Measurements from ENCODE around the gene HSPA12A.

Gene HSPA12A

DNA sequence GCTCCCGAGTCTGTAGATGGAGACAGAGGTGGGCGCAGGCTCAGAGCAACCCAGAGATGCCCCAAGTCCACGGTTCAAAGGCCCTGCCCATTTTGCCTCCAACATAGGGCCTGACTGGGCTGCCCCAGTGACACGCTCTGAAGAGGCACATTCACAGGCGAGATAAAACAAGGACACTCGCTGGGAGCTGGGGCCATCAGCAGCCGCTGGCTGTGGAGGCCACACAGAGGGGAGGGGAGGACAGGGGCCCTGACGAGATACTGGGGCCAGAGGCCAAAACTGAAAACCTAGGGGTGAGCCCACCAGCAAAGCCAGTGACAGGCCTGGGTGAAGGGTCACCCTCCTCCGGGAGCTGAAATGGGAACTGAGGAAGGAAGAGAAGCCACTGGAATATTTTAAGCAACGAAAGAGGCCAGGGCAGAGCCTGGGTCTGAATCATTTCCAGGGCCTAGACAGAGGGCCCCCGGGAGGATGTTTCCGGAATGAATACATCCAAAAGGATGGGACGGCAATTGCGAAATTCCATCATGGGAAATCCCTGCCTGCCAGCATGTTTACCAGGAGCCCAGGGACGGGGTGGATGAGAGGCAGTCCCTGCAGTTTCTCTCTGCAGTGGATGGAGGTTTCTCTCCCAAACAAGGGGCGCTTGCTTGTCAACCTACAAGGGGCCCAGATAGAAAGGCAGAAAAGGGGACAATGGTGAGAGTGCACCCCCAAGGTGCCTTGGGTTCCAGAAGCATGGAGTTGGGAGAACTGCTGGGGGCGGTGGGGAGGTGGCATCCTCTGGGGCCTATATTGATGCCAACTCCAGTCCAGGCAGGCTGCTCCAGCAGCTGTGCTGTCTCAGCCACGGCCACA is 29.0 kb upstream of the HSPA12A start:
- DNase-seq = no peak

DNA sequence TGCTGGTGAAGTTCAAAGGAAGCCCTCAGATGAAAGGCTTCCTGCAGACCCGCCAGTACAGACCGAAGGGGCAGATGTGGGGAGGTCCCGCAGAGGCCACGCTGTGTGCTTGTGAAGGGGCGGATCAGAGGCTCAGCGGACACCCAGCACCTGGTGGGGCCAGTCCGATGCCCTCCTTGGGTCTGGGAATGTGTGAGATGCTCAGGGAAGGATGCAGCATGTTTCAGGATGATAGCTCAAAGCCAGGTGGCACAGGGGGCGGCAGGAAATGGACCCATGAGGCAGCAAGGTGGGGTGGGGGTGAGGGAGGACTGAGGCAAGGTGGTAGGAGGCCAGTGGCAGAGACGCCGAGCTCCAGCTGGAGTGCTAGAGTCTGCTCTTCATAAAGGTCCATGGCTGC is 27.9 kb upstream of the HSPA12A start:
- DNase-seq = no peak

DNA sequence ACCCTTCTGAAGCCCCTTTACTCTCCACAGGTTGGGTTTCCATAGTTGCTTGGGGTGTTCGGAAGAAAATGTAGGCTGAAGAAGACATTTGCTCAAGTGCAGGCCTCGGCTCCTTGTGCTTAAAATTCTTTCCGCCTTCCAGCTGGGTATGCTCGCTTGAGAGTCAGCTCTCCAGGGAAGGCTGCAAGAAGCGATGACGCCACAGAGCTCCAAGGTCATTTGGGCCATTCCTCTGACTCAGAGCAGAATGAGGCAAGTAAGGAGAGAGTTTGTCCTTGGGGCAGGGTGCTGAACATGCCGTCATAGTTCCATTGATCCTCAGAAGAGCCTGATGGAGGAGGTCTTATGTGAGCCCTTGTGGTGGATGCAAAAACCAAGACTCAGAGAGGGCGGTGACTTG is 27.4 kb upstream of the HSPA12A start:
- DNase-seq = no peak

DNA sequence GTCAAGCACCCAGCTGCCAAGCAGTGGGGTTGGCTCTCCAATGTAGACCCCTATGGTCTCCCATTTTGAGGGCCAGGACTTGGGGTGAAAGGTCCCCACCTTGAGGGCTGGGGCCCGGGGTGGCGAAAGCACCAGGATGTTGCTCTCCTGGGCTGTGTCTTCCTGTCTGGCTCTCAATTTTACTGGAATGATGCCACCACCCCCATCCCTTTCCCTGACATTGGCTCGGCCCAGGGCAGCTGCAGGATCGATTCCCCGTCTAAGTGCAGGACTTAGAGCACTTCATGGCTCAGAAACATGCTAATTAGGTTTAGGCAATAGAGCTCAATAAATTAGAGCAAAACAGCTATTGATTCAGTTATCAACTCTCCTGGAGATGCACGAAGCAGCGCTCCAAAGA is 27.0 kb upstream of the HSPA12A start:
- DNase-seq = no peak

DNA sequence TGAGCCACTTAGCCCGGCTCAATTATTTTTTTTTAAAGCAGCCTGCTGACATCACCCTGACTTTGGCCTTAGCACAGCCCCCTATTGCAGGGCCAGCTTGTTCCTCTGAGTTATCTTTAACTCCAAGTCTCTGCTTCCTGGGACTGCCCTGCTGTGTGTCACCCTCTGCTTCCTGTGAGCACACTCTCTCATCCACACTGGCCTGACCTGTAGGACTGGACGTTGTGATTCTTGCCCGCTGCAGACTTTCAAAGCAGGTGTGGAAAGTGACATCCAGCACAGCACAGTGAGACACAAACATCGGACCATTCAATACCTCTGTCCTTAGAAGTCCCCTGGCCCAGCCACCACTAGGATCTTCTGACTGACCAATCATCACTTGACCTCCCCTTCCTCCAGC is 26.4 kb upstream of the HSPA12A start:
- no peak for DNase-seq

DNA sequence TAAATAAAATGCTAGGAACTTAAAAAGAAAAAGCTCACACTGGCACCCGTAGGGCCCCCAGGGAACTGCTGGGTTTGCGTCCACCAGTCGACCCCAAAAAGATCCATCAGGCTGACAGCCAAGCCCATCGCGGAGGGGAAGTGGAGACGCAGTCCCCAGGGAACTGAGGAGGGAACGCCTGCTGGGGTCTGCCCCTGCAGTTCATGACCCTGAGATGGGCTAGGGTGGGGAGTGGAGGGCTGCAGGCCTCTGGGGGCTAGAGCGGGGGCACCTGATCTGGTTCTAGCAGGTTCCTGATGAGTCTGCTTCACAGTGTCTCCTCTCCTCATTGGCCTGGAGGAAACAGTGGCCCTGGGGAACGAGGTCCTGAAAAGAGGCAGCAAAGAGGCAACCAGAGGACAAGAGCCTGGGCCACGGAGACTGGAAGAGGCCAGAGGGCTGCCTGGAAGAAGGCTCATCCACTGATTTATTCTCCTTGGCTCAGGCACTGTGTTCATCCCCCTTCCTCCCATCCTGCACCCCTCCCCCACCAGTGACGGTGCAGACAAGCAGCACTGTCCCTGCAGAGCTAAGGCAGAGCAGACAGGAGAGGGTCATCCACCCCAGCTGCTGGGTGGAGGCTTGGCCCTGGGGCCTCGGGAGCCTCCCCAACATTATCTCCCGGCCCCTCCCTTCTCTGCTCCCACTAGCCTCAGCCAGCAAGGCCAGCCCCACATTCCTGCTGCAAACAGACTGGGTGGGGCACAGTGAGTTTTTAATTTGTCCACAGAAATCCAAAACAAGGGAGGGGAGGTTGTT is 24.7 kb upstream of the HSPA12A start:
- no peak for DNase-seq

DNA sequence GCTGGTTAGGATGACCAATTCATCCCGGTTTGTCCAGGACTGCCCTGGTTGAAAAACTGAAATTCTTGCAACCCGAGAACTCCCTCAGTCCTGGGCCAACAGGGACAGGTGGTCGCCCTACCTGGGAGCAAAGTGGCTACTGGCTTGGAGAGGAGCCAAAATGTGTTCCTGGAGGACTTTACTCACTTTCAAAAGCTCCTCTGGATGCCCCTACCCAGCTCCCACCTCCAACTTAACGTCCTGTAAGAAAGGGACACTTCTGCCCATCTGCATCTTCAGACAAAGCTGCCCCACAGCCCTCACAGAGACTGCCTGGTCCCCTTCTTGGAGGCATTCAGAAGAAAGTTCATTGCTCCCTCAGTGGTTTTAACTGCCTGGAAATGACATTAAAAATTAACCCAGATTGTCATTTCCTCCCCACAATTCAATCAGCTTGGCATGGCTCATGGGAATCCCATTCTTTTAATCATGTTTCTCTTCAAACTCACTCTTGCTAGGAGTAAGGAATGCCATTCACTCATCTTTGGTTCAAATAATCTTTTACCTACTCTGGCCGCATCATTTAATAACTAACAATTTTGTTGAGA is 24.0 kb upstream of the HSPA12A start:
- DNase-seq = no peak

GRCh38 chr10:116765648-116766081 is 23.3 kb upstream of the HSPA12A start:
- DNase-seq = peak; percentile 26

- DNase-seq = no peak
Measured at GRCh38 chr10:116764979-116765378, 22.6 kb upstream of the HSPA12A start.

- DNase-seq = no peak
Measured at GRCh38 chr10:116763440-116763839, 21.1 kb upstream of the HSPA12A start.

GRCh38 chr10:116761883-116762282 is 19.5 kb upstream of the HSPA12A start:
- no peak for DNase-seq

- DNase-seq = no peak
Measured at GRCh38 chr10:116760919-116761318, 18.6 kb upstream of the HSPA12A start.

- DNase-seq = no peak
Measured at GRCh38 chr10:116757246-116757645, 14.9 kb upstream of the HSPA12A start.

GRCh38 chr10:116756277-116756676 is 13.9 kb upstream of the HSPA12A start:
- DNase-seq = no peak

DNA sequence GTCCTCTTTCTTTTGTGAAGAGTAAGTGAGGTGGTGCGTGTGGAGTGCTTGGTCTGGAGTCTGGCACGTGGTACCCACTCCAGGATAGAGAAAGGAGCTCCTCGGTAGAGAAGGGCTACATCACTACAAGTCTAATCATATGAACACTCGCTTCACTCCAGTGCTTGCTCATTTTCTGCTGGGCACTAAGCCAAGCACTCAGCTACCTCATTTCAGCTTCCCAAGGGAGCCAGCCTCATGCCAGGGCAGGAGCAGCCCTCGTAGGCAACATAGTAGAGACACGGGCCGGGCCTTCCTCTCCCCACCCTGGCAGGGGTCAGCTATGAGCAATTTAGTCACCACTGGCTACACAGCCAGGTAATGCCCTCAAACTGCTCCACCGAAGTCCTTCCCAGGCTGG is 11.4 kb upstream of the HSPA12A start:
- no peak for DNase-seq

GRCh38 chr10:116752969-116753665 is 10.8 kb upstream of the HSPA12A start:
- DNase-seq = no peak

GRCh38 chr10:116752563-116752962 is 10.2 kb upstream of the HSPA12A start:
- DNase-seq = no peak

DNA sequence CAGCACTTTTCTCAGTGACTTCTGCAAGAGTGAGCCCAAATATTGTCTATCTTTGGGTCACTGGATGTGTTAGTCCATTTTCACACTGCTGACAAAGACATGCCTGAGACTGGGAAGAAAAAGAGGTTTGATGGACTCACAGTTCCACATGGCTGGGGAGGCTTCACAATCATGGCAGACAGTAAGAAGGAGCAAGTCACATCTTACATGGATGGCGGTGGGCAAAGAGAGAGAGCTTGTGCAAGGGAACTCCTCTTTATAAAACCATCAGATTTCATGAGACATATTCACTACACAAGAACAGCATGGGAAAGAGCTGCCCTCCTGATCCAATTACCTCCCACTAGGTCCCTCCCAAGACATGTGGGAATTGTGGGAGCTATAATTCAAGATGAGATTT is 6.1 kb upstream of the HSPA12A start:
- no peak for DNase-seq

DNA sequence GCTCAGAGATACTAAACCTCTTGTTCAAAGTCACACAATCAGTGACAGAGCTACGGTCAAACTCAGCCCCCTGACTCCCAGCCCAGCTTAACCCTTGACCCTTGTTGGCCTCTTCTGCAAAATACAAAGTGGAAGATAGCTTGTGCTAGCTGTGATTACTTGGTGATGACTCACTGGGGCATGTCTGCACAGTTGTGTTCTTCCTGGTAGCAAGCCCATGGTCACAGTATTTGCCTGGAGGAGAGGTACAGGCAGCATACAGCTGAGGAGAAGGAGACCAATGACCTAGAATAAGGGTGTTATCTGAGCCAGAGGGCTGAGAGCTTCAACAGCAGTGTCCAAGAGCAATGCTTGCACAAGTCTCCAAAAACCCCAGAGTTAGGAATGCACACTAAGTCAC is 5.7 kb upstream of the HSPA12A start:
- DNase-seq = no peak

DNA sequence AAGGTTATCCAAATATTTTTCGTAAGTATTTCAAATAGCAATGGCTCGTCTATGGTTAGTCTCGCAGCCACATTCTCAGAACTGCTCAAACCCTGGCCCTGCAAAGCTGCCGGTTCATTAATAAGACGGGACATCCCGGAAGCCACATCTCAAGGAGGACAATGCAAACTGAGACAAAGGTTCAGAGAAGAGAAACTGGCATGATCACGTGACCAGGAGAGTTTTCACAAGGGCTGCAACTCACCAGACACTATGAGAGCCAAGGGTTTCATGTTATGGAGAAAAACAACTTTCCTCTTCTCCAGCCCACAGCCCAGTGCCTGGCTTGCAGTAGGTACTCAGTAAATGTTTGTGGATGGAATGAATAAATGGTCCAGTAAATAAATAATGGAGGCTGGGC is 5.0 kb upstream of the HSPA12A start:
- DNase-seq = no peak

GRCh38 chr10:116744885-116745284 is 2.5 kb upstream of the HSPA12A start:
- no peak for DNase-seq

DNA sequence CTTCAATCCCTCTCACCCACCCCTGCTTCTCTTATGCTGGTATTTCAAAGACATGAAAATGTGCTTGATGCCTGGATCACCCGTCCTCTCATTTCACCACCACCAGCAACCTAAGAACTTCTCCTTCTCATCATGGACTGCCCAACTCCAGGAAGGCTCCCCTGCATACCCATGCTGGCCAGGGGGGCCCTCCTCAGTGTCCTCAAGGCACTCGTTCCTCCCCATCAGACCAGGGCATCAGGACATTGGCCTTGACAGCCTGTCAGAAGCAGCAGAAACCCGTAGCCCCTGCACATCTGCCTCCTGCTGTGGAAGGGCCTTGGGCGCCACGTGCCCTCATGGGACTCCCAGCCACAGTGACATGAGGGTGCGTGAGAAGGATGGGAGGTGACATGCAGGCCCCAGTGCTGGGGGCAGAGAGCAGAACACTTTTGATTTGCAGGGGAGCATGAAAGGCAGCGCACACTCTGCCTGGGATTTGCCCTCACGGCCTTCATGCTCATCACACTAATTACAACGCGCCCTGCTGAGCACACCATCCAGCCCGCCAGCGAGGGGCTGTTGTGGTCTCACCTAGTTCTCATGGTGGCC is 1.9 kb upstream of the HSPA12A start:
- no peak for DNase-seq
